HG03139 (cell line): ENCODE data around the gene ZNF554.
"Not testable (repeated sequence)": the region's sequence is repeated elsewhere in the genome, so short reads cannot be mapped to it uniquely, and the experiment has no call there.

Experiments
- ATAC-seq: cut with Tn5 transposase; IDR thresholded peaks from one replicate; pipeline ENCODE4 v1.9.1; 2021; ENCODE audit not compliant: unreplicated experiment

ZNF554 gene

GRCh38 chr19:2790557-2791271 lies 29.0 kb upstream of the ZNF554 start:
- ATAC-seq, result no peak

DNA sequence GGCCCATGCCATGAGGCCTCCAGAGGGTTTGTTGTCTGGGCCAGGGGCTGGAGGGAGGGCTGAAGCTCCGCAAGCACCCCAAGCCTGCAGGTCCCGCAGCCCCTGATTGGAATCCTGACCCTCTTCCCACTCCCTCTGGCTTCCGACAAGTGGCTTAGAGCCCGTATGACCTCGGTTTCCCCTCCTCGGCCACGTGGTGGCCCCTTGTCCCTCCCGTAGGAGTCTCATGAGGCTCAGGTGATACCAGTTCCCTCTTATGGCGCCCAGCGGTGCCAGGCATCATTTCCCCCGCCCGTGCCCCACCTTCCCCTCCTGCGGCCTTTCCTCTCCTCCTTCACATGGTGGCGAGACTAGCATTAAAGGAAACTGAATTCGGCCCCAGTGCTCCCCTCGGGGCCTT lies 28.2 kb upstream of the ZNF554 start:
- ATAC-seq, result no peak

DNA sequence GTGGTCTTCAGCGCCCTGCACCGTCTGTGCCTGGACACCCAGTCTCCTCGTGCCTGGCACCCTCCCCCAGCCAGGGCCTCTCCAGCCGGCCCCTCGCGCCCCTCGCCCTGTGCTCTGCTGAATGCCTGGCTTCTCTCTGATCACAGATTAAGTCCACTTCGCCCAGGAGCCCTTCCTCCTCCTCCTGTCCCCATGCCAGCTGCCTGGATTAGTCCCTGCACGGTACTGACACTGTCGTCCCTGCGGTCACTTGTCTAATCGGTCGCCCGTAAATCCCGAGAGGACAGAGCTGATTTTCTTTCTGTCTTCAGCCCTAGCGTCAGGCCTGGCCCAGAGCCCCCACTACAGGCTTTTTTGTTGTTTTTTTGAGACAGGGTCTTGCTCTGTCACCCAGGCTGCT lies 27.8 kb upstream of the ZNF554 start:
- ATAC-seq, result no peak

DNA sequence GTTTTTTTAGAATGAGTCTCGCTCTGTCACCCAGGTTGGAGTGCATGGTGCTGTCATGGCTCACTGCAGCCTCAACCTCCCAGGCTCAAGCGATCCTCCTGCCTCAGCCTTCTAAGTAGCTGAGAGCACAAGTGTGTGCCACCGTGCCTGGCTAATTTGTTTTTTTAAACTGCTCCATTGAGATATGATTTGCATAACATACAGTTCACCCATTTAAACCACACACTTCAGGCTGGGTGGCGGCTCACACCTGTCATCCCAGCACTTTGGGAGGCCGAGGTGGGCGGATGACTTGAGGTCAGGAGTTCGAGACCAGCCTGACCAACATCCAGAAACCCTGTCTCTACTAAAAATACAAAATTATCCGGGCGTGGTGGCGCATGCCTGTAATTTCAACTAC lies 27.0 kb upstream of the ZNF554 start:
- ATAC-seq, result not testable (repeated sequence)

DNA sequence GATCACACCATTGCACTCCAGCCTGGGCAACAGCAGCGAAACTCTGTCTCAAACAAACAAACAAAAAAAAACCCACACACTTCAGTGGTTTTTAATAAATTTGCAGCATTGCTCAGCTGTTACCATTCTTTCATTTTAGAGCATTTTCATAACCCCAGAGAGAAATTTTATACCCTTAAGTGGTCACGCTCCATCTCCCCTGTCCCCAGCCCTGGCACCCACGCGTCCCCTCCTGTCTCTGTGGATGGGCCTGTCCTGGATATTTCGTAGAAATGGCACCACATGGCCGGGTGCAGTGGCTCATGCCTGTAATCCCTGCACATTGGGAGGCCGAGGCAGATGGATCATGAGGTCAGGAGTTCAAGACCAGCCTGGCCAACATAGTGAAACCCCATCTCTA lies 26.5 kb upstream of the ZNF554 start:
- no peak for ATAC-seq

- ATAC-seq, result no peak
These were observed 26.1 kb upstream of the ZNF554 start for GRCh38 chr19:2793577-2793976.

GRCh38 chr19:2795827-2796658 lies 23.6 kb upstream of the ZNF554 start:
- ATAC-seq, result no peak

DNA sequence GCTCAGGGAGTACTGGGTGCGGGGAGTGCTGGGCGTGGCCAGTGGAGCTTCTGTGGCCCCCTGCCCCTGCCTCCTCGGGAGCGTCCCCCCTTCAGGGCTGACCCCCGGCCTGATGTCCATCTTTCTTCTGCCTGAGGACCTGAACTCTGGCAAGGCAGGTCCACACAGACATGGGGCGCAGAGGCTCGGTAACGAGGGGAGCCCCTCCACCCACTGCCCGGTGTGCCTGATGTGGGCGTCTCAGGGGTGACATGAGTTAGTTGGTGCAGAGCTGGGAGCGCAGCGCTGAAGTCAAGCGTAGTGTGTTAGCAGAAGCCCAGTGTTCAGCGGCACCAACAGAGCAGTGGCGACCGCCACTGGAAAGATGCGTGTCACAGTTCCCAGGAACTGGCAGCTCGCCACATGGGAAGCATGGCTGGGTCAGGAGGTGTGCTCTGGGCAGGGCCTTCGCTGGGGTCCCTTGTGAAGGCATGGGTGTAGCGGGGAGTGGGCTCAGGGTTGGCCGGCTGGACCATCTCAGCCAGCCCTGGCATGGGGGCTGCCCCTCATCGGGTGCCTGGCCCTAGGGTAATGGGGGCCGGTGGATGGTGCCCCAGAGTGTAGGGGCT lies 22.9 kb upstream of the ZNF554 start:
- no peak for ATAC-seq

DNA sequence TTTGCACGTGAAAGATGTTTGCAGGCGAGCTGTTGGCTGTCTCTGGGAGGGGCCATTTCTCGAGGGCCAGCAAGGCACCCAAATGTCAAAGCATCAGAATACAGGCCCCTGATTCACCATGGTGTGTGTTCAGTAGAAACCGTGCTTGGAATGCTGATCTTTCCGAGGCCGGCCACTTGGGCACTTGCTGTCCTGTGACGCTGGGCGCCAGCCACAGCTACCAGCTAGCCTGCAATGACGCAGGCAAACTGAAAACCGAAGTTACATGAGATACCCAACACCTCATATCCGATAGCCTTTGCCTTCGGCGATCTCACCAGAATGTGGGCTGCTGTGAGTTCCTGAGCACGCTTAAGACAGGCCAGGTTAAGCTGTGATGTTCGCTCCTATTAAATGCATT lies 22.4 kb upstream of the ZNF554 start:
- ATAC-seq, result no peak

DNA sequence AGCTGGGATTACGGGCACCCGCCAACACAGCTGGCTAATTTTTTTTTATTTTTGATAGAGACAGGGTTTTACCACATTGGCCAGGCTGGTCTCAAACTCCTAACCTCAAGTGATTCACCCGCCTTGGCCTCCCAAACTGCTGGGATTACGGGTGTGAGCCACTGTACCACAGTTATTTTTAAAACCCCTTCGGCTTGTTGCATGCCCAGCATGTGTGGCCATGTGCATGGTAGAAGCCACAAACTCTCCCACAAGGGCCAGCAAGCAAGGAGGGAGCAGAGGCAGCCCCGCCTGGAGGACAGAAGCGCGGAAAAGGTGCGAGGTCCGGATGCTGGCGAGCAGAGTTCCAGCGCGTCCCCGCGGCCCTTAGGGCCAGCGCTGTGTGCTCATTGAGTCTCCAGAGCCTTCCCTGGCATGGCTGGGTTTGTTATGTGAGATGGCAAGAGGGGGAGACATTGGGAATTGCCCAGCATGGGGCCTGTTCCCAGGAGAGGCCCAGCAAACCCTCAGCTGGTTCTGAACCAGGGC lies 21.4 kb upstream of the ZNF554 start:
- ATAC-seq, result no peak

- ATAC-seq, result no peak
These were observed 20.9 kb upstream of the ZNF554 start for GRCh38 chr19:2798733-2799132.

- no peak for ATAC-seq
These were observed 20.2 kb upstream of the ZNF554 start for GRCh38 chr19:2799273-2800020.

DNA sequence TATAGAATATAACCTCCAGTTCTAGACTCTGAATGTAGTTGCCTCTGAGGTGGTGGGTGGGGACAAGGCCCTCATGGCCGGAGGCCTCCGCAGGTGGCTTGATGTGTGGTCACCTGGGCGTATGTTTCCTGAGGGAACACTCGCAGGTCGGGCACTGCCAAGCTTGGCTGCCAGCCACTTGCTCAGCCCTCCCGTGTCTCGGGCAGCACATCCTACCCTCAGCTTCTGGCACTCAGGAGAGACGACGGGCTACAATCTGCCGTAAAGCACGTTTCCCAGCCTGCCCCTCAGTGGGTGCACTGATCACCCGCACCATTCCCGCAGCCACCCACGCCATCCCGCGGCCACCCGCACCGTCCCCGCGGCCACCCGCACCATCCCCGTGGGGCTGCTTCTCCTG lies 19.2 kb upstream of the ZNF554 start:
- no peak for ATAC-seq

- ATAC-seq, result no peak
These were observed 16.8 kb upstream of the ZNF554 start for GRCh38 chr19:2802826-2803225.

- ATAC-seq, result no peak
These were observed 16.0 kb upstream of the ZNF554 start for GRCh38 chr19:2803486-2804155.

- ATAC-seq, result no peak
These were observed 15.3 kb upstream of the ZNF554 start for GRCh38 chr19:2804156-2805004.

GRCh38 chr19:2805261-2805900 lies 14.3 kb upstream of the ZNF554 start:
- ATAC-seq, result no peak

- ATAC-seq, result no peak
These were observed 13.5 kb upstream of the ZNF554 start for GRCh38 chr19:2805991-2806649.
